ENCODE results near the gene RPL28.

- TF ChIP-seq CTCF (IDR thresholded peaks at IDR 0.05; ENCODE audit: insufficient read depth, low read length) (no peak), POLR2AphosphoS5 (IDR thresholded peaks at IDR 0.05; ENCODE audit: low read depth) (no peak), GABPA (IDR thresholded peaks at IDR 0.05; ENCODE audit: low read depth) (no peak), REST (IDR thresholded peaks at IDR 0.05; ENCODE audit: insufficient replicate concordance, low read depth) (no peak), SPI1 (IDR thresholded peaks at IDR 0.05; ENCODE audit: borderline replicate concordance, low read depth) (no peak)
Measured at GRCh38 chr19:55352040-55352439, 33.7 kb upstream of the RPL28 start.
